ENCODE measurements around the gene ZNF428.
"Not testable (repeated sequence)": the region's sequence is repeated elsewhere in the genome, so short reads cannot be mapped to it uniquely, and the experiment has no call there.

The ZNF428 gene

GRCh38 chr19:43619262-43620060 lies at the start of gene ZNF428:
ZNF428 (minus strand) TSS chr19:43619629; CDS start chr19:43614304, 5,325 bp downstream.
- DNase-seq (ENCODE audit: low read depth in 1 of 2, low spot score in 1 of 2), result peak; percentile 61 to 81

- DNase-seq (ENCODE audit: low read depth in 1 of 2, low spot score in 1 of 2), result peak; percentile 85 to 89
Measured at GRCh38 chr19:43668406-43669109, 49.1 kb upstream of the ZNF428 start.

- no peak for DNase-seq (ENCODE audit: low read depth in 1 of 2, low spot score in 1 of 2)
Measured at GRCh38 chr19:43667876-43668405, 48.5 kb upstream of the ZNF428 start.

GRCh38 chr19:43667126-43667875 lies 47.9 kb upstream of the ZNF428 start:
- no peak for DNase-seq (ENCODE audit: low read depth in 1 of 2, low spot score in 1 of 2)

- DNase-seq (ENCODE audit: low read depth in 1 of 2, low spot score in 1 of 2), result no peak
Measured at GRCh38 chr19:43664018-43664417, 44.6 kb upstream of the ZNF428 start.

GRCh38 chr19:43662487-43662886 lies 43.1 kb upstream of the ZNF428 start:
- DNase-seq (ENCODE audit: low read depth in 1 of 2, low spot score in 1 of 2), result no peak

GRCh38 chr19:43660971-43661360 lies 41.5 kb upstream of the ZNF428 start:
- DNase-seq (ENCODE audit: low read depth in 1 of 2, low spot score in 1 of 2), result no peak

GRCh38 chr19:43660301-43660970 lies 41.0 kb upstream of the ZNF428 start:
- DNase-seq (ENCODE audit: low read depth in 1 of 2, low spot score in 1 of 2), result no peak

GRCh38 chr19:43658494-43658893 lies 39.1 kb upstream of the ZNF428 start:
- no peak for DNase-seq (ENCODE audit: low read depth in 1 of 2, low spot score in 1 of 2)

- no peak for DNase-seq (ENCODE audit: low read depth in 1 of 2, low spot score in 1 of 2)
Measured at GRCh38 chr19:43658001-43658400, 38.6 kb upstream of the ZNF428 start.

GRCh38 chr19:43656436-43656835 lies 37.0 kb upstream of the ZNF428 start:
- no peak for DNase-seq (ENCODE audit: low read depth in 1 of 2, low spot score in 1 of 2)

- DNase-seq (ENCODE audit: low read depth in 1 of 2, low spot score in 1 of 2), result no peak
Measured at GRCh38 chr19:43652546-43652874, 33.1 kb upstream of the ZNF428 start.

- no peak for DNase-seq (ENCODE audit: low read depth in 1 of 2, low spot score in 1 of 2)
Measured at GRCh38 chr19:43651758-43652545, 32.5 kb upstream of the ZNF428 start.

- DNase-seq (ENCODE audit: low read depth in 1 of 2, low spot score in 1 of 2), result not testable (repeated sequence)
Measured at GRCh38 chr19:43650276-43650675, 30.8 kb upstream of the ZNF428 start.

GRCh38 chr19:43649514-43649913 lies 30.1 kb upstream of the ZNF428 start:
- no peak for DNase-seq (ENCODE audit: low read depth in 1 of 2, low spot score in 1 of 2)

GRCh38 chr19:43648633-43649032 lies 29.2 kb upstream of the ZNF428 start:
- no peak for DNase-seq (ENCODE audit: low read depth in 1 of 2, low spot score in 1 of 2)

GRCh38 chr19:43644181-43644580 lies 24.8 kb upstream of the ZNF428 start:
- no peak for DNase-seq (ENCODE audit: low read depth in 1 of 2, low spot score in 1 of 2)

- DNase-seq (ENCODE audit: low read depth in 1 of 2, low spot score in 1 of 2), result no peak
Measured at GRCh38 chr19:43643326-43643725, 23.9 kb upstream of the ZNF428 start.

GRCh38 chr19:43642531-43642930 lies 23.1 kb upstream of the ZNF428 start:
- DNase-seq (ENCODE audit: low read depth in 1 of 2, low spot score in 1 of 2), result no peak

- DNase-seq (ENCODE audit: low read depth in 1 of 2, low spot score in 1 of 2), result no peak
Measured at GRCh38 chr19:43641333-43641732, 21.9 kb upstream of the ZNF428 start.
